NCI-H1105 treated with DMSO at 0.1 percent for 48 hours (cell line): ENCODE data around the gene TNN.
A peak's percentile ranks its signal among the peaks of the same experiment; 100 is the strongest.

ENCODE experiments used
- DNase-seq: peaks from one replicate; lab custom pipeline; 2025; lab: John Stamatoyannopoulos, UW

Gene TNN

DNA sequence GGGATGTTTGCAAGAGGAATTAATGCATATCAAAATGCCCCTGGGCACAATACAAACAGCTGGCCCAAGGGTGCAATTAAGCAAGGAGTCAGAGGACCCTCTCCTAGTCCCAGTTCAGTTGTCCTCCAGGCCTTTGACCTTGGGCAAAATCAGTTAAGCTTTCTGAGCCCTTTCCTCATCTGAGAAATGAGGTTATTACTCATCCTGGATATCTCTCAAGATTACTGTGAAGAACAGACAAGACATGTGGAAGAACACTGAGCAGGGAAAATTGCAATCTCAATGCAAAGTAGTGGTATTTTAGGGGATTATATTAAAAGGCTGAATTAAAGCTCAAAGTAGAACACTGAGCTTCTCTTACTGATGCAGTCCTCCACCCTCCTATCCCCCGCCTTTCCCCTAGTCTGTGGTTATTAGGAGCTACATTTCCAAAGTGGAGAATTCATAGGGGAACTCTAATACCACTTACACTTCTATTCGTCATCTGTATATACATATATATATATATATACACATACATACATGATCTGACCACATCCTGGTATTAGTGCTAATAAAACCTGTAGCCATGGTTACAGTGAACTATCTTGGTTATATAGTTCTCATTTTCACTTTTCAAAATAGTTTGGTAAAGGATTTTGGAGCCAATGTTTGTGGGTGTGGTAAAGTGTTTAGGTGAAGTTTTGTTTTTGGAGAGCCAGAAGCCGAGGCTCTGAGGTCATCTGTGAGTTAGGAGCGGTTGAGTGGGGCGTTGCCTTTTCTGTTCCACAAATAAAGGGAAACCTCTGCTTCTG is 106.9 kb downstream of the TNN start:
- DNase-seq = no peak

DNA sequence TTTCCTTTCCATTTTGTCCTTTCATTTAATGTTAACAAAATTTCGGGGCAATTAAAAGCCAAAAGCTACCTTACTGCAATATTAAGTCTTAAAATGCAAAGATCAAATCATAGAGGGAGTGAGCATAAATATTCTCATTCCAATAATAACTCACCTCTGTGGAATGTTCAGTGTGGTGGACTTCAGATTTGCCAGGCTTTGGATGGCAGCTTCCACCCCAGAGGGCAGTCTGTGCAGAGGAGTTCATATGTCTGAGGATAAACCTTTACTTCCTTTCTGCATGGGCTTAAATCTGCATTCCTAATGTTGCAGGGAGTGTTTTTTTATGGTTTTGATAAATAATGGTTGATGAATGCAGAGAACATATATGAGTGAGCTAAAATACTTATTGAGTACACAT is 108.6 kb downstream of the TNN start:
- DNase-seq = no peak

- DNase-seq = no peak
Observed at GRCh38 chr1:175178056-175178455, 110.4 kb downstream of the TNN start.

DNA sequence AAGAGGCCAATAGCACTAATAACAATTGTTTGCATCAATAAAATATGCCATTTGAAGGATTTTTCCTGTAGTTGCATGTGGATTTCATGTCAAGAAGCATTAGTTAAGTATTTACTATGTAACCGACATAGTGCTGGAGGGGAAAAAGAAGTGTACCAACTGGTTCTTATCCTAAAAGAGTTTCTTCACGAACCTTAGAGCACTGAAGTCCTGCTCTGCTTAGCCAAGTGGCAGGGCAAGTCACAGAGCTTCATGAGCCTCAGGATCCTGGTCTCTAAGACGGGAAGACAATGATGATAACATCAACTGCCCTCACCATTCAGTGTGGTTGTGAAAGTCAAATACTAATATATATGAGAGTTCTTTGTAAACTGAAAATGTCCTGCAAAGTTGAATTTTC is 110.8 kb downstream of the TNN start:
- DNase-seq = no peak

GRCh38 chr1:175179837-175180590 is 112.4 kb downstream of the TNN start:
- DNase-seq = no peak

DNA sequence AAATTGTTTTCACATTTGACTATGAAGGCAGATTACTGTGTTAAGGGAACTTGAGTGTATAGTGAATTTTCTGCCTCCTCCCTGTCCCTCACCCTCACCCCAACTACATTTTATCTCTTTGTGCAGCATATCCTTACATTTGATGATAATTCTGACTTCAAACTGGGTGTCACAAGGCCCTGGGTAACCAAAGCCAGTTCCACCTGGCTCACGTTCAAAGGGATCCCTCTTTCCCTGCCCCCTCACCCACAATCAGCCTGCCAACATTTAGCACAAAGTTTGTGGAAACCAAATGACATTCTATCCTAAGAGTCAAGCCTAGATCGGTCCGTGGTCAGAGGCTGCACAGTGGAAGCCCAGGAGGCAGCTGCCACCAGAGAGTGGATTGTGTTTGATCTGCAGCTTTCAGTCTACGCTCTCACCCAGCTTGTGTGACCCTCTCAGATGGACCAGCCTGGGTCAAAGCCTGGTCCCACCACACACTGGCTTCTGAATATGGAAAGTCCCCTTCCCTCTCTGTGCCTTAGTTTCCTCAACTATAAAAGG is 114.6 kb downstream of the TNN start:
- DNase-seq = no peak

DNA sequence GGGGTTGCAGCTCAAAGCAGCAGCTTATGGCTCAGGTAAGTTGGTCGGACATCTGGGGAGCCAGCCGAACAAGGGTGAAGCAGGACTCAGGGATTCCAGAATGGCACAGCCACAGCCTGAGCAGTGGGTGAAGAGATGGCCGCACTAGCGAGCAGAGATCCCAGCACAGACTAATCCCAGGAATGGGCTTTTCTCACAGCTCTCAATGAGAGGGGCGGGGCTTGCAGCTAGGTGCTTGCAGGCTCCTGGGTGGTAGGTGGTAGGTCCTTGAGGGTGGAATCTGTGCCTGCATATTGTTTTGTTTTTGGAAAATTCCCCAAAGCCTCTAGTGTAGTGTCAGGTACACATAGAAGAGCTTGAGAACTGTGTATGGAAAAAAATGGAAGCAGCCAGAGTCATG is 116.0 kb downstream of the TNN start:
- DNase-seq = no peak

- no peak for DNase-seq
Observed at GRCh38 chr1:175185903-175186302, 118.3 kb downstream of the TNN start.

- no peak for DNase-seq
Observed at GRCh38 chr1:175186433-175187160, 119.0 kb downstream of the TNN start.

DNA sequence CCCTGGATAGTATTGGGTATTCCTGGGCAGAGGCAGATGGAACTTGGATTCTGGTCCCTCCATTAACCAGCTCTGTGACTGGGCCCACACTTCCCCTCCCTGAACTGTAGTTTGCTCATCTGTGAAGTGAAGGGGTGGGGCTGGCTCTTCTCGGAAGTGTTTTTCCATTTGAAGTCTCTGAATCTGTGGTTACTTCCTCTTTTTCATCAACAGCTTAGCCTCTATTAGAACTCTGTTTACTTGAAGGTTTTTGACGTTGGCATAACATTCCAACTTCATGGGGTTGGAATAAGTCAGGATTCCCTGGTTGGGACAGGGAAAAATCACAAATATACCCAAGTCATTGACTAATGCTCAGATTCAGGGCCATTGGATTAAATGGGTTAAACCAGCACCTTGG is 121.3 kb downstream of the TNN start:
- DNase-seq = no peak

DNA sequence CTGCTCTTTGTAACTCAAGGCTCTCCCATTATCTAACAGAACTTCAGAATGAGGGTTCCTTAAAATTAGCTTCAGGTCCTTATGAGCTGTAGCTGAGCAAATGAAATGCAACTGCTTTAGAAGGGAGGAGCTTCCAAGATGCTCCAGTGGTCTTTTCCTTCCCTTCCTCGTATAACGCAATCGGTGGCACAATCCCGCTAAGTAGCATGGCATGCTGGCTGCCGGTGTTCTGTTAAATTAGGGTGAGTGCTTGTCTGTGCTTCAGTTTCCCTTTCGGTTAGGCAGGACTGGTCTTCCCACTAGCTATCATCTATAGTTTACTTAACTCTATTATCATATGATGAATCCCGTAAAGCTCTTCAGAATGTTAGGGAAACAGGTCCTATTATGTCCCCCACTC is 124.0 kb downstream of the TNN start:
- DNase-seq = peak; percentile 26

GRCh38 chr1:175192111-175192629 is 124.5 kb downstream of the TNN start:
- DNase-seq = peak; percentile 40

GRCh38 chr1:175192630-175193526 is 125.2 kb downstream of the TNN start, which contains the start of gene KIAA0040:
Gene KIAA0040 (minus strand): TSS chr1:175192776. CDS start chr1:175161013, 31,763 bp downstream.
- peak; percentile 32 for DNase-seq

DNA sequence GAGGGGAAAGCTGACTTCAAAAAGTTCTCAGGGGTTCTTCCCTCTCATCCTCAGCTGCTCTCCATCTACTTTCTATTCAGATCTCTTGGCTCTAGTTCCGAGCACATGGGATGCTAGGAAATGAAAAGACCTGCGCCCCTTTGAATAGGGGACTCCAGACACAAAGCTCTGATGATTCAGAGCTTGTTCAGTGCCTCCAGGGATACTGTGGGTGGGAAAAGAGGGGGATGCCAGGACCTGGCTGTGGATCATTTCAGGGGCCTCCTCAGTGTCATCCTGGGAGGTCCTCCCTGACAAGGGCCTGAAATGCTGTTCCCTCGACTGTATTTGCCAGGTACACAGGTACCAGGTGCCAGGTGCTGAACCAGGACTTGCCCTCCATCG is 125.9 kb downstream of the TNN start:
- DNase-seq = no peak

GRCh38 chr1:175195281-175195680 is 127.6 kb downstream of the TNN start:
- no peak for DNase-seq

DNA sequence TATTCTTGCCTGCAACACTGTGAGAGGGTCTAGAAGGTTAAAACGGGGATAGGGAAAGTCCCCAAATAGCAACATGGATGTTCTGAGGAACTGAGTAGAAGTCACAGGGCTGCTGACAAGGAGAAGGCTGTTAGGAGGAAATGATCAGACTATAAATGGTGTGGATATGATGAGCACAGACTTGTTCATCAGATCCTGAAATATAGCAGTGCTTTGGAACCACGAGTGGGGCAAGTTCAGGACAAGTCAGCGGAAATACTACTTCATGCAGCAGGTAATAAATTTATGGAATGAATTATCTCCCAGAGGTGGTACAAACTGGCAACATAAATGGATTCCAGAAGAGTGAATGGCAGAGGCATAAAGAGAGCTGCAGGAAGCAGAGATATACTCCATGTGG is 128.2 kb downstream of the TNN start:
- DNase-seq = no peak

DNA sequence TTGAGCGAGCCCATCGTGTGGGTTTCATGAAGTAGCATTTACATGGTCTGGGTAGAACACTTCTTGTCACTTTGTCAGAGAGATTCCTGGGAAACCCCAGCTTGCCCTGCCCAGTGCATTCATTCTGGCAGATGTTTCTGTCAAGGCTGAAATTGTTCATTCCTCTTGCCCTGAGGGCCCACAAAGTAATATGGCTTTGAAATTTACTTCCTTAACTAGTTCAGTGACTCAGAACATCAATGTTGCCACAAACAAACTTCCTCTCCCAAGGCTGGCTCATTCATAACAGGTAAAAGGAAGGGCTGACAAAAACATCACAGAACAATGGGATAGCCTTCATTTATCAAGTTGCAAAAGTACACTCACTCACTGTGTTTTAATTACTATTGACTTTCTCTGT is 129.9 kb downstream of the TNN start:
- no peak for DNase-seq
